ENCODE data around the gene HDHD3.
"Not testable (repeated sequence)": the region's sequence is repeated elsewhere in the genome, so short reads cannot be mapped to it uniquely, and the experiment has no call there.

The HDHD3 gene

GRCh38 chr9:113375057-113376023 is 1.4 kb downstream of the HDHD3 start:
- peak overlapping the region; percentile 75 for H3K4me3 Mint-ChIP-seq
- H3K9me3 Mint-ChIP-seq = no peaks in the 10 kb centered on the region
- H3K36me3 Mint-ChIP-seq = peaks cover 39% of the 10 kb centered on the region
- DNase-seq (ENCODE audit: low spot score in 2 of 2) (no peak), ATAC-seq (no peak)
- peaks cover 15% of the 10 kb centered on the region for H3K4me1 Mint-ChIP-seq
- peak overlapping the region; percentile 80 for H3K27ac Mint-ChIP-seq

GRCh38 chr9:113373676-113374392 is 3.0 kb downstream of the HDHD3 start:
- Mint-ChIP-seq H3K27ac (no peak overlapping the region), H3K36me3 (peaks cover 39% of the 10 kb centered on the region), H3K9me3 (no peaks in the 10 kb centered on the region), H3K4me3 (no peak overlapping the region), H3K4me1 (peaks cover 15% of the 10 kb centered on the region)
- ATAC-seq (no peak), DNase-seq (ENCODE audit: low spot score in 2 of 2) (no peak)

GRCh38 chr9:113373256-113373655 is 3.5 kb downstream of the HDHD3 start:
- H3K9me3 Mint-ChIP-seq = no peaks in the 10 kb centered on the region
- DNase-seq (ENCODE audit: low spot score in 2 of 2) = no peak
- no peak overlapping the region for H3K27ac Mint-ChIP-seq
- H3K4me1 Mint-ChIP-seq = peaks cover 15% of the 10 kb centered on the region
- no peak for ATAC-seq
- no peak overlapping the region for H3K4me3 Mint-ChIP-seq
- peaks cover 39% of the 10 kb centered on the region for H3K36me3 Mint-ChIP-seq

- Mint-ChIP-seq H3K4me3 (no peak overlapping the region), H3K36me3 (peaks cover 34% of the 10 kb centered on the region), H3K4me1 (peaks cover 15% of the 10 kb centered on the region), H3K9me3 (no peaks in the 10 kb centered on the region), H3K27ac (peak overlapping the region; percentile 77)
- DNase-seq (ENCODE audit: low spot score in 2 of 2) (no peak), ATAC-seq (no peak)
Measured at GRCh38 chr9:113372059-113372458, 4.7 kb downstream of the HDHD3 start.

GRCh38 chr9:113370806-113371325 is 5.9 kb downstream of the HDHD3 start:
- H3K9me3 Mint-ChIP-seq = no peaks in the 10 kb centered on the region
- no peak overlapping the region for H3K4me3 Mint-ChIP-seq
- no peak for ATAC-seq
- peaks cover 15% of the 10 kb centered on the region for H3K4me1 Mint-ChIP-seq
- no peak for DNase-seq (ENCODE audit: low spot score in 2 of 2)
- peaks cover 33% of the 10 kb centered on the region for H3K36me3 Mint-ChIP-seq
- H3K27ac Mint-ChIP-seq = no peak overlapping the region

- Mint-ChIP-seq H3K9me3 (no peaks in the 10 kb centered on the region), H3K4me3 (no peak overlapping the region), H3K27ac (no peak overlapping the region), H3K4me1 (peaks cover 5% of the 10 kb centered on the region), H3K36me3 (peaks cover 23% of the 10 kb centered on the region)
- no peak for DNase-seq (ENCODE audit: low spot score in 2 of 2)
- ATAC-seq = no peak
Measured at GRCh38 chr9:113369855-113370140, 7.0 kb downstream of the HDHD3 start.

- H3K36me3 Mint-ChIP-seq = peaks cover 17% of the 10 kb centered on the region
- DNase-seq (ENCODE audit: low spot score in 2 of 2) (no peak), ATAC-seq (no peak)
- H3K9me3 Mint-ChIP-seq = no peaks in the 10 kb centered on the region
- no peak overlapping the region for H3K4me3 Mint-ChIP-seq
- H3K27ac Mint-ChIP-seq = no peak overlapping the region
- no peaks in the 10 kb centered on the region for H3K4me1 Mint-ChIP-seq
Measured at GRCh38 chr9:113368982-113369854, 7.6 kb downstream of the HDHD3 start.

GRCh38 chr9:113368348-113368981 is 8.3 kb downstream of the HDHD3 start:
- ATAC-seq = no peak
- H3K4me3 Mint-ChIP-seq = no peak overlapping the region
- peaks cover 14% of the 10 kb centered on the region for H3K36me3 Mint-ChIP-seq
- no peak for DNase-seq (ENCODE audit: low spot score in 2 of 2)
- no peak overlapping the region for H3K27ac Mint-ChIP-seq
- H3K4me1 Mint-ChIP-seq = no peaks in the 10 kb centered on the region
- H3K9me3 Mint-ChIP-seq = no peaks in the 10 kb centered on the region

GRCh38 chr9:113365652-113366051 is 11.1 kb downstream of the HDHD3 start:
- H3K4me3 Mint-ChIP-seq; DNase-seq (ENCODE audit: low spot score in 2 of 2); H3K36me3 Mint-ChIP-seq; ATAC-seq; H3K27ac Mint-ChIP-seq; H3K9me3 Mint-ChIP-seq: not testable (repeated sequence)
- H3K4me1 Mint-ChIP-seq = peaks cover 12% of the 10 kb centered on the region

- Mint-ChIP-seq H3K9me3 (no peaks in the 10 kb centered on the region), H3K36me3 (no peaks in the 10 kb centered on the region), H3K4me1 (peaks cover 12% of the 10 kb centered on the region), H3K27ac (no peak overlapping the region), H3K4me3 (no peak overlapping the region)
- ATAC-seq (no peak), DNase-seq (ENCODE audit: low spot score in 2 of 2) (no peak)
Measured at GRCh38 chr9:113364951-113365350, 11.8 kb downstream of the HDHD3 start.

- H3K4me1 Mint-ChIP-seq = peaks cover 12% of the 10 kb centered on the region
- H3K36me3 Mint-ChIP-seq = no peaks in the 10 kb centered on the region
- no peak overlapping the region for H3K4me3 Mint-ChIP-seq
- DNase-seq (ENCODE audit: low spot score in 2 of 2) (no peak), ATAC-seq (no peak)
- H3K27ac Mint-ChIP-seq = no peak overlapping the region
- no peaks in the 10 kb centered on the region for H3K9me3 Mint-ChIP-seq
Measured at GRCh38 chr9:113363336-113363735, 13.4 kb downstream of the HDHD3 start.

- Mint-ChIP-seq H3K27ac (no peak overlapping the region), H3K4me3 (no peak overlapping the region), H3K36me3 (no peaks in the 10 kb centered on the region), H3K4me1 (peaks cover 12% of the 10 kb centered on the region), H3K9me3 (no peaks in the 10 kb centered on the region)
- DNase-seq (ENCODE audit: low spot score in 2 of 2) (no peak), ATAC-seq (peak; percentile 93)
Measured at GRCh38 chr9:113361304-113362018, 15.3 kb downstream of the HDHD3 start.

GRCh38 chr9:113360242-113360842 is 16.4 kb downstream of the HDHD3 start:
- Mint-ChIP-seq H3K4me1 (peaks cover 12% of the 10 kb centered on the region), H3K27ac (no peak overlapping the region), H3K36me3 (no peaks in the 10 kb centered on the region), H3K9me3 (no peaks in the 10 kb centered on the region), H3K4me3 (no peak overlapping the region)
- no peak for ATAC-seq
- no peak for DNase-seq (ENCODE audit: low spot score in 2 of 2)

GRCh38 chr9:113359385-113359784 is 17.4 kb downstream of the HDHD3 start:
- no peaks in the 10 kb centered on the region for H3K9me3 Mint-ChIP-seq
- no peak for ATAC-seq
- peaks cover 12% of the 10 kb centered on the region for H3K4me1 Mint-ChIP-seq
- H3K4me3 Mint-ChIP-seq = no peak overlapping the region
- H3K27ac Mint-ChIP-seq = no peak overlapping the region
- no peak for DNase-seq (ENCODE audit: low spot score in 2 of 2)
- no peaks in the 10 kb centered on the region for H3K36me3 Mint-ChIP-seq
